Measurements from ENCODE around the gene NTM.

GRCh38 chr11:132072044-132072857, 701.8 kb downstream of the NTM start:
- TF ChIP-seq CTCF (IDR thresholded peaks at IDR 0.05) (no peak), POLR2A (IDR thresholded peaks at IDR 0.05) (no peak)
